Adrenal gland (tissue), 5 donors: ENCODE data around the gene TCP11.

Experiments used
- POLR2A ChIP-seq, 2 donors: fragments of 450-650 bp; IDR thresholded peaks; one replicate each; pipeline ENCODE4 v1.6.1; 2017; ENCODE audit warnings: antibody characterized with exemption in 2 of 2, mild to moderate bottlenecking in 2 of 2, moderate library complexity in 1 of 2
- TF ChIP-seq, protein P1 (sequence below), 6 experiments: fragments of 450-650 bp in 4 of 6; fragments of 200-600 bp in 2 of 6; sonication (generic) in 1 of 6; IDR thresholded peaks; 1 replicate in 5 of 6; 2 replicates in 1 of 6; pipeline versions ENCODE4 v1.5.1 to v1.8.0; 2016 to 2021; ENCODE audit warnings: antibody characterized with exemption in 6 of 6, mild to moderate bottlenecking in 2 of 6, moderate library complexity in 1 of 6
- donor health status: DM: no; HTN: no; CAD: no.

DNA sequence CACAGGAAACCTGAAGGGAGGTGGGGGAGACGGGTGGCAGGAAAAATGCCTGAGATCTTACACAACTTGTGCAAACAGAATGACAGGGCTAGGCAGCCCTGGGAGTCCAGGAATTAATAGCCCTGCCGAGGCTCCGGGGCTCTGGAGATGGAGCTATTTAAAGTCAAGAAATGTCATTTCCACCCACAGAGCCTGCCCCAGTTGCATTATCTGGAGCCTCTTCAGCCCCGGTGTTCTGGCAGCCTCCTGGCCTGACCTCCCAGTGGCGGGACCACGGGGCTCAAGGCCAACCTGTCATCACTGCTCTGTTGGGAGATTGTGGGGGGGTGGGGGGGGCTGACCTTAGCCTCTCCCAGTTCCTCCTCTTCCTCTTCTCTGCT, 44.2 kb upstream of the TCP11 start:
- TF ChIP-seq, protein P1, sequence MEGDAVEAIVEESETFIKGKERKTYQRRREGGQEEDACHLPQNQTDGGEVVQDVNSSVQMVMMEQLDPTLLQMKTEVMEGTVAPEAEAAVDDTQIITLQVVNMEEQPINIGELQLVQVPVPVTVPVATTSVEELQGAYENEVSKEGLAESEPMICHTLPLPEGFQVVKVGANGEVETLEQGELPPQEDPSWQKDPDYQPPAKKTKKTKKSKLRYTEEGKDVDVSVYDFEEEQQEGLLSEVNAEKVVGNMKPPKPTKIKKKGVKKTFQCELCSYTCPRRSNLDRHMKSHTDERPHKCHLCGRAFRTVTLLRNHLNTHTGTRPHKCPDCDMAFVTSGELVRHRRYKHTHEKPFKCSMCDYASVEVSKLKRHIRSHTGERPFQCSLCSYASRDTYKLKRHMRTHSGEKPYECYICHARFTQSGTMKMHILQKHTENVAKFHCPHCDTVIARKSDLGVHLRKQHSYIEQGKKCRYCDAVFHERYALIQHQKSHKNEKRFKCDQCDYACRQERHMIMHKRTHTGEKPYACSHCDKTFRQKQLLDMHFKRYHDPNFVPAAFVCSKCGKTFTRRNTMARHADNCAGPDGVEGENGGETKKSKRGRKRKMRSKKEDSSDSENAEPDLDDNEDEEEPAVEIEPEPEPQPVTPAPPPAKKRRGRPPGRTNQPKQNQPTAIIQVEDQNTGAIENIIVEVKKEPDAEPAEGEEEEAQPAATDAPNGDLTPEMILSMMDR (IDR thresholded peaks at IDR 0.05), result no peak
- no peak for TF ChIP-seq POLR2A (IDR thresholded peaks at IDR 0.05)
